Measurements from ENCODE around the gene CDK5RAP2.
"Not testable (repeated sequence)": the region's sequence is repeated elsewhere in the genome, so short reads cannot be mapped to it uniquely, and the experiment has no call there.

Gene CDK5RAP2

GRCh38 chr9:120587328-120587727 is 7.4 kb upstream of the CDK5RAP2 start:
- no peak for DNase-seq

GRCh38 chr9:120583958-120584369 is 4.0 kb upstream of the CDK5RAP2 start:
- no peak for DNase-seq

DNA sequence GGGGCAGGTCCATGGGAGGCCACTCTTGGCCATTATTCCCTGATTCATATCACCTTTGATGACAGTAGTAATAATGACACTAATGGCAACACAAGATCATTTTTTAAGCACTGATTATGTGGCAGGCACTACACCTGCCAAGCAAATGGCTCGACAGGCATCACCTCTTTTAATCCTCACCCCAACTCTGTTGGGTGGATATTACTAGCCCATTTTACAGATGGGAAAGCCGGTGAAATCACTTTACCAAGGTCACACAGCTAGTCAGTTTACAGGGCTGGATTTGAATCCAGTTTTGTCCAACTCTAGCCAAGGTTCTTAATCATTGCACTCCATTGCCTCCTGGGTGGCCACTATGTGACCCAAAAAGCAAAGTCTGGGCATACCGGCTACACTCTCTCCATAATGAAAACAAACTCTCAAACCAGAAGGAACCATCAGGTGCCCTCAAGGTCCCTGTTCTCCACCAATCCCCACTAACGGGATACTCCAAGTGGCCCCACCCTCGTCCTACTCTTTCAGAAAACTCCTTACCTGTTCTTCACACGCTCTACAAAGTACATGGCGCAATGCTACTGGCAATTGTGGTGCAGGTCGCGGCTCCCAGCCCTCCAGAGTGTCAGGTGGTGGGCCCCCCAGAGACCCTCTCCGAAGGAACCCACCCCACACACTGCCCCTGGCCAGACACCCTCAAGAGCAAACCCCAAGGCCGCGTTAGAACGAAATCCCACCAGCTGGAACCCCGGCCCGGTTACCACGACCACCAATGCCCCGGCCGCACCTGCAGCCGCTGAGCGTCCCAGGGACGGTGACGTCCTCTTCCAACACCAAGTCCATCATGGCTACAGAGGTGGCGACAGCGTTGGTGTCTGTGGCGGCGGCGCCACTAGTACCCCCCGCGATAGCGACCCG is 572 bp downstream of the CDK5RAP2 start:
- no peak for DNase-seq

DNA sequence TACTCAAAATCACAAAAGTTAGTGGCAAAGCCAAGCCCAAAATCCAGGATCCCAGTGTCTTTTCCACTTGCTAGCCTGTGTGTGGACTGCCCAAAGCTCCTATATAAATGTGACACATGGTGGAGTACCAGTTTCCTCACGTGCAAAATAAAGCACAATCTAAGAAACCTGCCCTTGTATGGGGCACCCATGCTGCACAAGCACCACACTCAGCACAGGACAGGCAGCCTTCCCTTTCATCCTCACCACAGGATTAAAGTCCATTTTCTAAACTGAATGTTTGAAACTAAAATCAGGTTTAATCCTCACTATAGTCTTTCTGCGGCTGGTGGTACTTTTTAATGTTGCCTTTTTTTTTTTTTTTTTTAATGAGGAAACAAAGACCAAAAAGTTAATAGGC is 5.5 kb downstream of the CDK5RAP2 start:
- DNase-seq: no peak

- no peak for DNase-seq
Observed at GRCh38 chr9:120572472-120572871, 7.5 kb downstream of the CDK5RAP2 start.

GRCh38 chr9:120571443-120572257 is 8.3 kb downstream of the CDK5RAP2 start:
- no peak for DNase-seq

DNA sequence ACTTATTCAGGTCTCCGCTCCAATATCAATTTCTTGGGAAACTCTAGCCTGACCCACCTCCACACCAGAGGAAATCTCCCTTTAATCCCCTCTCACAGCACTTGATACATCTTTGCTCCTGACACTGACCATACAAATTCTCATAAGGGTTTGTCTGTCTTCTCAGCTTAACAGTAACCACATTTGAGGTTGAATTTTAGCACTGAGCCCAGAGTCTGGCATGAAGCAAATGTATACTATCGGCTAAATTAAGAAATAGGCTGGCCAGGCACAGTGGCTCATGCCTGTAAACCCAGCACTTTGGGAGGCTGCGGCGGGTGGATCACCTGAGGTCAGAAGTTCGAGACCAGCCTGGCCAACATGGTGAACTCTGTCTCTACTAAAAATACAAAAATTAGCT is 9.7 kb downstream of the CDK5RAP2 start:
- no peak for DNase-seq

- no peak for DNase-seq
Observed at GRCh38 chr9:120569556-120569955, 10.4 kb downstream of the CDK5RAP2 start.

- no peak for DNase-seq
Observed at GRCh38 chr9:120568816-120569215, 11.2 kb downstream of the CDK5RAP2 start.

- DNase-seq: no peak
Observed at GRCh38 chr9:120567874-120568273, 12.1 kb downstream of the CDK5RAP2 start.

- DNase-seq: no peak
Observed at GRCh38 chr9:120567081-120567480, 12.9 kb downstream of the CDK5RAP2 start.

DNA sequence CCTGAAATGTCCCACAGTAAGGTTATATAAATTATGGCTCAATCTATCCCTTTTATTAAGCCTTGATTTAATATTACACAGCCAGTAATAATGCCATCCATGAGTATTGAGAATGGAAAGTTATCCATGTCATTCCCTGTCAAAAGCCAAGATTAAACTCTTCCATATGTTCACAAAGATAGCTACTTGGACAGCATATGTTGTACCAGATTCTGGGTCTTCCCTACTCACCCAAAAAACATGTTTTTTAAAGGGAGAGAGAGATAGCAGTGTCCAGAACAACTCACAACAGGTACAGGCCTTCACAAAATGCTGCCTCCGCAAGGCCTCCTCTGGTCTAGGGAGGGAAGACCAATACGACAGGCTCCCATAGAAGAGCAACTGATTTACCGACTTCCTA is 15.4 kb downstream of the CDK5RAP2 start:
- no peak for DNase-seq

DNA sequence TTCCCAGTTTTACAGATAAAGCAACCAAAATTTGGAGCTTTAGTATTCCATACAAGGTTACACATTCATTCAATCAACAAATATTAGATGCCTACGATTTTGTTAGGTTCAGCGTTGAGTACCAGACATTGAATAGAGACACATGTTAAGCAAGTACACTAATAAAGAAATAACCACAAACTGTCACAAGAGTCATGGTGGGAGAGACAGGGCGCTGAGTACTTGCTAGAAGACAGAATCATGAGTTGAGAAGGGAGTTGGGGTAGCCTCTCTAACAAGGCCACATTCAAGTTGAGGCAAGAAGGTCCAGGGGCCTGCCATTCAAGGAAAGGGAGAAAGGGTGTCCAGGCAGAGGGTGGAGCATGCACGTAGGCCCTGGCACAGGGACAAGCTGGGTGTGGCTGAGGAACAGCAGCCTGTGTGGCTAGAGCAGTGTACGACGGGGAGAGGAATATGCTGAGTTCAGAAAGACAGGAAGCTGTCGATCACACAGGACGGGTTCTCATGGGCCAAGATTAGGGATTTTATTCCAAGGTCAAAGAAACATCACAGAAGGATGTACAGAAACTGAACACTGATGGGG is 17.0 kb downstream of the CDK5RAP2 start:
- no peak for DNase-seq

DNA sequence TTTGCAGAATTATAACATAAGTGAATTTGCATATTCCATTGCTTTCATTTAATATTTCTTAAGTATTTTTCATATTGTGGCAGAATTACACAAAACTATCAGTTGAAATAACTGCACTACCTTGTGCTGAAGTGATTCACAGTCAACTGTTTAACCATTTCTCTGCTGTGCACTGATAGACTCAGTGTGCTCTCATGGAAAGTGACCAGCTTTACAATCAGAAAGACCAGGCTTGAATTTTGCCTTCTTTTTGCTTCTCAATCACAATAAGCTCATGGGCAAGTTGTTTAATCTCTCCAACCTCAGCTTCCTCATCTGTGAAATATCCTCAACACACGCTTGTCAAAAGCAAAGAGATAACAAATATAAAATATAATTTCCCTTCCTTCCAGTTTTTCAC is 18.3 kb downstream of the CDK5RAP2 start:
- no peak for DNase-seq

DNA sequence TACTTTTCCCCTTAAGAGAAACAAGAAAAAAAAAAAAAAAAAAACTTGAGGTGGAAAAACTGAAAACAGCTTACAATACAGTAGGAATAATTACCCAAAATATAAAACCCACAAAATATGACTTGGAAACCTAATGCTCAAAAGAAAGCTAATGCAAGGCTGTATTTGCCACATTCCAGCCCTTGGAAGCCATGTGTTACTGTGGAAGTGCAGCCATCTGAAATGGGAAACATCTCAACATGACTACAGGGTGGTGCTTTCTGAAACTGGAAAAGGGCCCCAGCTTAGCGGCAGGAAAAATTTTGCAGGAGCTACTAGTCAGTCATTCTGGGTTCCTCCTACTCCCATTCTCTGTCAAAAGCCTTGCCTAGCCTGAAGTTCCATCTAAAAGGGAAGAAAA is 20.4 kb downstream of the CDK5RAP2 start:
- DNase-seq: no peak

GRCh38 chr9:120558454-120558853 is 21.5 kb downstream of the CDK5RAP2 start:
- no peak for DNase-seq

- no peak for DNase-seq
Observed at GRCh38 chr9:120557205-120557604, 22.8 kb downstream of the CDK5RAP2 start.

DNA sequence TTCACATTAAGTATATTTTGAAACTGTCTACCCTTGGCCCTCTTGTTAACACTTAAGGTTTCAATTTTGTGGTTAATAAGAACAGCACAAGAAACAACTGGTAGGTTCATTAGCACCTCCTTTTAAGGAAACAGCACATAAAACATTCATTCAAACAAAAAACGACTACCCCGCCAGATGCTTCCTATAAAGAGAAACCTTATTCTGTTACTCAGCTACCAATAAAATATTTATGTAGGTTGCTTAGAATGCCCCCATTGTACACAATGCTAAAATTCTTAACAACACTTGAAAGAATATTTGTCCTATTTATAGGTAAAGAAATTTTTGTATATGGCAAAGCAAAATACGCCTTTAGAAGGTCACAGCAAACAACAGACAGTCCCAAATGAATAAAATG is 23.2 kb downstream of the CDK5RAP2 start:
- DNase-seq: no peak

GRCh38 chr9:120555839-120556238 is 24.1 kb downstream of the CDK5RAP2 start:
- no peak for DNase-seq

DNA sequence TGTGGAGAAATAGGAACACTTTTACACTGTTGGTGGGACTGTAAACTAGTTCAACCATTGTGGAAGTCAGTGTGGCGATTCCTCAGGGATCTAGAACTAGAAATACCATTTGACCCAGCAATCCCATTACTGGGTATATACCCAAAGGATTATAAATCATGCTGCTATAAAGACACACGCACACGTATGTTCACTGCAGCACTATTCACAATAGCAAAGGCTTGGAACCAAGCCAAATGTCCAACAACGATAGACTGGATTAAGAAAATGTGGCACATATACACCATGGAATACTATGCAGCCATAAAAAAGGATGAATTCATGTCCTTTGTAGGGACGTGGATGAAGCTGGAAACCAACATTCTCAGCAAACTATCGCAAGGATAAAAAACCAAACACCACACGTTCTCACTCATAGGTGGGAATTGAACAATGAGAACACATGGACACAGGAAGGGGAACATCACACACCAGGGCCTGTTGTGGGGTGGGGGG is 27.7 kb downstream of the CDK5RAP2 start:
- not testable (repeated sequence) for DNase-seq

GRCh38 chr9:120545701-120546550 is 34.0 kb downstream of the CDK5RAP2 start:
- no peak for DNase-seq

GRCh38 chr9:120544441-120544840 is 35.5 kb downstream of the CDK5RAP2 start:
- no peak for DNase-seq

Measured in T-helper 9 cell (primary cell).